Spleen (tissue), 7 donors: Measurements from ENCODE around the gene TMEM30B.

Source experiments
- POLR2AphosphoS5 ChIP-seq, 3 donors: sonication (generic); formaldehyde crosslinking; IDR thresholded peaks; one replicate each; pipeline ENCODE4 v1.5.1; 2017; ENCODE audit warnings: antibody characterized with exemption in 3 of 3
- TF ChIP-seq, protein P1 (sequence below), 11 experiments: fragments of 200-600 bp in 7 of 11; fragments of 450-650 bp in 4 of 11; sonication (generic) in 4 of 11; IDR thresholded peaks in 8 of 11; conservative IDR thresholded peaks in 3 of 11; 1 replicate in 7 of 11; 2 replicates in 4 of 11; pipeline versions ENCODE4 v1.4.0 to v1.8.0; 2016 to 2021; ENCODE audit warnings: antibody characterized with exemption in 11 of 11, inconsistent platforms in 4 of 11, mild to moderate bottlenecking in 1 of 11
- donor health status: DM: no; HTN: no; CAD: no; lungs with moderate emphysema.
- donor health status: DM: no; HTN: no; CAD: no.
- donor health status: DM: no; HTN: no; CAD: no.

DNA sequence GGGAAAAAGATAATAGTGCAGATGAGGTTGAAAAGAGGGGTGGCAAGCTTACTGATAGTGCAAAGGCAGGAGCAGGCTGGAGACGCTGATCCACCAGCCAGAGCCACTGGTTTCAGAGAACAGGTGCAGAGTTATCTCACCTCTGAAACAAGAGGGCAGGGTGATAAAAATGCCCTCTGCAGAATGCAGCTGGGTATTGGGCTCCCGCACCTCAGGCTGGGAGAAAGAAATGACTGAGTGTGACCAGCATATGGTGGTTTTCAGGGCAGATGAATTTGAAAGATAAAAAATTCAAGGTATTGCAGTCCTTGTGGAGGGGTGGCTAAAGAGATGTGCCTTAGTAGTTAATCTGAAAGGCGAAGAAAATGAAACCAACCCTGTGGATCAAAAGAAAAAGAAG is 2.9 kb upstream of the TMEM30B start:
- TF ChIP-seq POLR2AphosphoS5 (IDR thresholded peaks at IDR 0.05), result no peak
- TF ChIP-seq, protein P1, sequence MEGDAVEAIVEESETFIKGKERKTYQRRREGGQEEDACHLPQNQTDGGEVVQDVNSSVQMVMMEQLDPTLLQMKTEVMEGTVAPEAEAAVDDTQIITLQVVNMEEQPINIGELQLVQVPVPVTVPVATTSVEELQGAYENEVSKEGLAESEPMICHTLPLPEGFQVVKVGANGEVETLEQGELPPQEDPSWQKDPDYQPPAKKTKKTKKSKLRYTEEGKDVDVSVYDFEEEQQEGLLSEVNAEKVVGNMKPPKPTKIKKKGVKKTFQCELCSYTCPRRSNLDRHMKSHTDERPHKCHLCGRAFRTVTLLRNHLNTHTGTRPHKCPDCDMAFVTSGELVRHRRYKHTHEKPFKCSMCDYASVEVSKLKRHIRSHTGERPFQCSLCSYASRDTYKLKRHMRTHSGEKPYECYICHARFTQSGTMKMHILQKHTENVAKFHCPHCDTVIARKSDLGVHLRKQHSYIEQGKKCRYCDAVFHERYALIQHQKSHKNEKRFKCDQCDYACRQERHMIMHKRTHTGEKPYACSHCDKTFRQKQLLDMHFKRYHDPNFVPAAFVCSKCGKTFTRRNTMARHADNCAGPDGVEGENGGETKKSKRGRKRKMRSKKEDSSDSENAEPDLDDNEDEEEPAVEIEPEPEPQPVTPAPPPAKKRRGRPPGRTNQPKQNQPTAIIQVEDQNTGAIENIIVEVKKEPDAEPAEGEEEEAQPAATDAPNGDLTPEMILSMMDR (IDR thresholded peaks at IDR 0.05 in 8 of 11, conservative IDR thresholded peaks at IDR 0.05 in 3 of 11), result no peak
